Measurements from ENCODE around the gene UGT1A4.

DNA sequence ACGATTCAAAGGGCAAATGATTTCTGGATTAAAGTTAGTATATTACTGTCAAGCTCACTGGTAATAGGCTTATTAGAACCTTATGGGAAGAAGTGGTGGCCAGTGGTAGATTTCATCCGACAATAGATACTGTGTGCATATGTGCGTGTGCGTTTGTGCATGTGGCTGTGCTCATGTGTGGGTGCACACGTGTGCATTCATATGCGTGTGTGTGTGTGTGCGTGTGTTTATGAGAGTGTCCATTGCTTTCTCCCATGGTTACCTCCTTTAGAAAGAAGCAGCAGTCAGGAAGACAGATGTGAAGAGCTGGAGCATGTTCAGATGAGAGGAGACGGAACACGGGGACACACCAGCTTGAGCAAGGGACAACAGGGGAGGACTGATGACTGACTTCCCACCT lies 50.7 kb downstream of the UGT1A4 start:
- no peak for TF ChIP-seq EZH2 (IDR thresholded peaks at IDR 0.05; ENCODE audit: low read length, missing control alignments)
- TF ChIP-seq, protein P1, sequence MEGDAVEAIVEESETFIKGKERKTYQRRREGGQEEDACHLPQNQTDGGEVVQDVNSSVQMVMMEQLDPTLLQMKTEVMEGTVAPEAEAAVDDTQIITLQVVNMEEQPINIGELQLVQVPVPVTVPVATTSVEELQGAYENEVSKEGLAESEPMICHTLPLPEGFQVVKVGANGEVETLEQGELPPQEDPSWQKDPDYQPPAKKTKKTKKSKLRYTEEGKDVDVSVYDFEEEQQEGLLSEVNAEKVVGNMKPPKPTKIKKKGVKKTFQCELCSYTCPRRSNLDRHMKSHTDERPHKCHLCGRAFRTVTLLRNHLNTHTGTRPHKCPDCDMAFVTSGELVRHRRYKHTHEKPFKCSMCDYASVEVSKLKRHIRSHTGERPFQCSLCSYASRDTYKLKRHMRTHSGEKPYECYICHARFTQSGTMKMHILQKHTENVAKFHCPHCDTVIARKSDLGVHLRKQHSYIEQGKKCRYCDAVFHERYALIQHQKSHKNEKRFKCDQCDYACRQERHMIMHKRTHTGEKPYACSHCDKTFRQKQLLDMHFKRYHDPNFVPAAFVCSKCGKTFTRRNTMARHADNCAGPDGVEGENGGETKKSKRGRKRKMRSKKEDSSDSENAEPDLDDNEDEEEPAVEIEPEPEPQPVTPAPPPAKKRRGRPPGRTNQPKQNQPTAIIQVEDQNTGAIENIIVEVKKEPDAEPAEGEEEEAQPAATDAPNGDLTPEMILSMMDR (conservative IDR thresholded peaks at IDR 0.05 in 1 of 2, IDR thresholded peaks at IDR 0.05 in 1 of 2; ENCODE audit: low read depth in 1 of 2, low read length in 2 of 2): no peak
